ENCODE measurements around the gene CRTC1. TPM values are rescaled to one million over a fixed set of nuclear protein-coding genes. Genes with fewer than 3 reads are reported as not detected.

CRTC1 gene
- total and polyA plus RNA-seq, 4 donors = 1.5 to 3.5 (median 1.9) TPM

DNA sequence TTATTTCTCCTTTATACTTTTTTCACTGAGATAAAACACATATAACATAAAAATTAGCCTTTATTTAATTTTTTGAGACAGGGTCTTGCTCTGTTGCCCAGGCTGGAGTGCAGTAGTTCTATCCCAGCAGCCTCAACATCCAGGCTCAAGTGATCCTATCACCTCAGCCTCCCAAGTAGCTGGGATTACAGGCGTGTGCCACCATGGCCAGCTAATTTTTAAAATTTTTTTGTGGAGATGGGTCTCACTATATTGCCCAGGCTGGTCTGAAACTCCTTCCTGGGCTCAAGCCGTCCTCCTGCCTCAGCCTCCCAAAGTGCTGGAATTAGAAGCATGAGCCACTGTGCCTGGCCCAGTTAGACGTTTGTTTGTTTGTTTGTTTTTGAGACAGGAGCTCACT is 28.4 kb downstream of the CRTC1 start:
- 82% methylated on average over 3 of the region's 3 CpGs for WGBS
- no peak for TF ChIP-seq SP1 (IDR thresholded peaks at IDR 0.05)
- TF ChIP-seq, protein P1, sequence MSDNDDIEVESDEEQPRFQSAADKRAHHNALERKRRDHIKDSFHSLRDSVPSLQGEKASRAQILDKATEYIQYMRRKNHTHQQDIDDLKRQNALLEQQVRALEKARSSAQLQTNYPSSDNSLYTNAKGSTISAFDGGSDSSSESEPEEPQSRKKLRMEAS (IDR thresholded peaks at IDR 0.05) = no peak
- no peak for TF ChIP-seq GABPA (IDR thresholded peaks at IDR 0.05 in 1 of 2, conservative IDR thresholded peaks at IDR 0.05 in 1 of 2)
- TF ChIP-seq YY1 (IDR thresholded peaks at IDR 0.05) = no peak
- no peak for TF ChIP-seq RXRA (IDR thresholded peaks at IDR 0.05)

DNA sequence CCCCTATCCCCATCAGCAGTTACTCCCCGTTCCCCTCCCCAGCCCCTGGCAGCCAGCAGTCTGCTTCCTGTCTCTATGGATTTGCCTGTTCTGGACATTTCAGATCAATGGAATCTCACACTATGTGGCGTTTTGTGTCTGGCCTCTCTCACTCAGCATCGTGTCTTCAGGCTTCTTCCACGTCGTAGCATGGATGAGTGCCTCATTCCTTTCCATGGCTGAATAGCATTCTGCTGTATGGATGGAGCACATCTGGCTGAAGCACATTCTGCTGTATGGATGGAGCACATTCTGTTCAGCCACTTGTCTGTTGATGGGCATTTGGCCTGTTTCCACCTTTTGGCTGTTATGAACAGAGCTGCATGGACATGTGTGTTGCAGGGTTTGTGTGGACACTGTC is 29.5 kb downstream of the CRTC1 start:
- Histone ChIP-seq H3K4me1 (ENCODE audit: control insufficient read depth in 4 of 4, insufficient read depth in 4 of 4, low read length in 3 of 4) (peaks cover 2 to 8% (median 6%) of the 10 kb centered on the region in 4 donors), H3K4me3 (ENCODE audit: low read depth in 1 of 3, low read length in 3 of 3) (no peak overlapping the region), H3K27me3 (ENCODE audit: control insufficient read depth in 4 of 4, insufficient read depth in 4 of 4, low read length in 3 of 4) (no peaks in the 10 kb centered on the region), H3K9me3 (ENCODE audit: control insufficient read depth in 4 of 4, low read length in 3 of 4) (no peaks in the 10 kb centered on the region), H3K36me3 (ENCODE audit: control insufficient read depth in 4 of 4, insufficient read depth in 3 of 4, low read depth in 1 of 4, low read length in 3 of 4) (no peaks in the 10 kb centered on the region), H3K27ac (ENCODE audit: low read depth in 1 of 2, low read length in 2 of 2) (no peak overlapping the region), H3K9ac (ENCODE audit: low read depth in 1 of 2, low read length in 2 of 2) (no peak overlapping the region)
- no peak for DNase-seq (ENCODE audit: low spot score)
- TF ChIP-seq CTCF (IDR thresholded peaks at IDR 0.05; ENCODE audit: low read depth, low read length, missing input control) = no peak
- no peak for TF ChIP-seq EGR1 (IDR thresholded peaks at IDR 0.05; ENCODE audit: low read depth in 2 of 2)
- TF ChIP-seq, protein P2, sequence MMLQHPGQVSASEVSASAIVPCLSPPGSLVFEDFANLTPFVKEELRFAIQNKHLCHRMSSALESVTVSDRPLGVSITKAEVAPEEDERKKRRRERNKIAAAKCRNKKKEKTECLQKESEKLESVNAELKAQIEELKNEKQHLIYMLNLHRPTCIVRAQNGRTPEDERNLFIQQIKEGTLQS (IDR thresholded peaks at IDR 0.05) = no peak
- no peak for TF ChIP-seq JUND (IDR thresholded peaks at IDR 0.05)
- 85% methylated on average over 5 of the region's 5 CpGs for WGBS

More for the DNA sequence above, 28.4 kb downstream of the CRTC1 start:
- Histone ChIP-seq H3K27me3 (ENCODE audit: control insufficient read depth in 4 of 4, insufficient read depth in 4 of 4, low read length in 3 of 4) (no peaks in the 10 kb centered on the region), H3K36me3 (ENCODE audit: control insufficient read depth in 4 of 4, insufficient read depth in 3 of 4, low read depth in 1 of 4, low read length in 3 of 4) (no peaks in the 10 kb centered on the region), H3K9ac (ENCODE audit: low read depth in 1 of 2, low read length in 2 of 2) (no peak overlapping the region), H3K9me3 (ENCODE audit: control insufficient read depth in 4 of 4, low read length in 3 of 4) (no peaks in the 10 kb centered on the region), H3K27ac (ENCODE audit: low read depth in 1 of 2, low read length in 2 of 2) (no peak overlapping the region), H3K4me3 (ENCODE audit: low read depth in 1 of 3, low read length in 3 of 3) (no peak overlapping the region), H3K4me1 (ENCODE audit: control insufficient read depth in 4 of 4, insufficient read depth in 4 of 4, low read length in 3 of 4) (peaks cover 2 to 8% (median 6%) of the 10 kb centered on the region in 4 donors)
- no peak for DNase-seq (ENCODE audit: low spot score)

GRCh38 chr19:18713550-18714117 is 30.2 kb downstream of the CRTC1 start:
- WGBS = 84% methylated on average over 18 of the region's 18 CpGs
- no peak for TF ChIP-seq CTCF (IDR thresholded peaks at IDR 0.05; ENCODE audit: low read depth, low read length, missing input control)
- TF ChIP-seq JUND (IDR thresholded peaks at IDR 0.05) = no peak
- peak in 1 of 2 donors; percentile 23 for TF ChIP-seq HNF4A (conservative IDR thresholded peaks at IDR 0.05)
- TF ChIP-seq FOXA1 (IDR thresholded peaks at IDR 0.05) = no peak
- no peak for TF ChIP-seq HNF4G (IDR thresholded peaks at IDR 0.05)
- no peak overlapping the region for H3K9ac ChIP-seq (ENCODE audit: low read depth in 1 of 2, low read length in 2 of 2)
- H3K9me3 ChIP-seq (ENCODE audit: control insufficient read depth in 4 of 4, low read length in 3 of 4) = no peaks in the 10 kb centered on the region
- H3K36me3 ChIP-seq (ENCODE audit: control insufficient read depth in 4 of 4, insufficient read depth in 3 of 4, low read depth in 1 of 4, low read length in 3 of 4) = no peaks in the 10 kb centered on the region
- no peaks in the 10 kb centered on the region for H3K27me3 ChIP-seq (ENCODE audit: control insufficient read depth in 4 of 4, insufficient read depth in 4 of 4, low read length in 3 of 4)
- H3K4me1 ChIP-seq (ENCODE audit: control insufficient read depth in 4 of 4, insufficient read depth in 4 of 4, low read length in 3 of 4) = peaks cover 2 to 8% (median 6%) of the 10 kb centered on the region in 4 donors
- no peak overlapping the region for H3K4me3 ChIP-seq (ENCODE audit: low read depth in 1 of 3, low read length in 3 of 3)
- DNase-seq (ENCODE audit: low spot score) = no peak
- H3K27ac ChIP-seq (ENCODE audit: low read depth in 1 of 2, low read length in 2 of 2) = no peak overlapping the region

Data from liver (tissue), 9 donors.